ENCODE results near the gene SHROOM3. TPM values are rescaled to one million over a fixed set of nuclear protein-coding genes. Genes with fewer than 3 reads are reported as not detected.

SHROOM3 gene
- polyA plus RNA-seq, 1 donor from 2014 or later: 2.7 TPM

DNA sequence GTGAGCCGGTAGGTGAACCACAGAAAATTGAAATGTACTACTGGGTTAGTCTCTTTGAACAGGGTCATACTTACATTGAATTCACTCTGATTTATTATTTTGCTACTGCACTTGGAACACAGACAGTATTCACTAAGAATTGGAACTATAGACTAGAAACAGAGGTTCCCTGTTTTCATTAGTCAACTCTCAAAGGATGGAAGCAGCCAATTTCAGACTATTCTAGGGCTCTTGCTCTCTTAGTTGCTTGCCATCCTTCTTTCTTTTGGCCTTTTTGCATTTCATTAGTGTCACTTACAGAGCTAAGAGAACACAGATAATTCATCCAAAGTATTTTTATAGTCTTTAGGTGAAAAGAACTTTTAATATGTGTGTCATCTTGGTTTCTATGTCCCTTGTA is 52.6 kb downstream of the SHROOM3 start:
- no peaks in the 10 kb centered on the region for H3F3A ChIP-seq (ENCODE audit: insufficient read depth, low read length, poor library complexity, severe bottlenecking)
- no peaks in the 10 kb centered on the region for H3K9me2 ChIP-seq (ENCODE audit: insufficient read depth, low read length)
- H4K20me1 ChIP-seq (ENCODE audit: insufficient read depth): no peaks in the 10 kb centered on the region
- H3K4me2 ChIP-seq (ENCODE audit: low read length): no peak overlapping the region
- no peaks in the 10 kb centered on the region for H3K27me3 ChIP-seq (ENCODE audit: insufficient read depth, low read depth, low read length)
- H3K36me3 ChIP-seq (ENCODE audit: insufficient read depth, low read length): no peaks in the 10 kb centered on the region
- TF ChIP-seq, protein P1, sequence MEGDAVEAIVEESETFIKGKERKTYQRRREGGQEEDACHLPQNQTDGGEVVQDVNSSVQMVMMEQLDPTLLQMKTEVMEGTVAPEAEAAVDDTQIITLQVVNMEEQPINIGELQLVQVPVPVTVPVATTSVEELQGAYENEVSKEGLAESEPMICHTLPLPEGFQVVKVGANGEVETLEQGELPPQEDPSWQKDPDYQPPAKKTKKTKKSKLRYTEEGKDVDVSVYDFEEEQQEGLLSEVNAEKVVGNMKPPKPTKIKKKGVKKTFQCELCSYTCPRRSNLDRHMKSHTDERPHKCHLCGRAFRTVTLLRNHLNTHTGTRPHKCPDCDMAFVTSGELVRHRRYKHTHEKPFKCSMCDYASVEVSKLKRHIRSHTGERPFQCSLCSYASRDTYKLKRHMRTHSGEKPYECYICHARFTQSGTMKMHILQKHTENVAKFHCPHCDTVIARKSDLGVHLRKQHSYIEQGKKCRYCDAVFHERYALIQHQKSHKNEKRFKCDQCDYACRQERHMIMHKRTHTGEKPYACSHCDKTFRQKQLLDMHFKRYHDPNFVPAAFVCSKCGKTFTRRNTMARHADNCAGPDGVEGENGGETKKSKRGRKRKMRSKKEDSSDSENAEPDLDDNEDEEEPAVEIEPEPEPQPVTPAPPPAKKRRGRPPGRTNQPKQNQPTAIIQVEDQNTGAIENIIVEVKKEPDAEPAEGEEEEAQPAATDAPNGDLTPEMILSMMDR (IDR thresholded peaks at IDR 0.05; ENCODE audit: poor library complexity, severe bottlenecking): no peak
- TF ChIP-seq, protein P2, sequence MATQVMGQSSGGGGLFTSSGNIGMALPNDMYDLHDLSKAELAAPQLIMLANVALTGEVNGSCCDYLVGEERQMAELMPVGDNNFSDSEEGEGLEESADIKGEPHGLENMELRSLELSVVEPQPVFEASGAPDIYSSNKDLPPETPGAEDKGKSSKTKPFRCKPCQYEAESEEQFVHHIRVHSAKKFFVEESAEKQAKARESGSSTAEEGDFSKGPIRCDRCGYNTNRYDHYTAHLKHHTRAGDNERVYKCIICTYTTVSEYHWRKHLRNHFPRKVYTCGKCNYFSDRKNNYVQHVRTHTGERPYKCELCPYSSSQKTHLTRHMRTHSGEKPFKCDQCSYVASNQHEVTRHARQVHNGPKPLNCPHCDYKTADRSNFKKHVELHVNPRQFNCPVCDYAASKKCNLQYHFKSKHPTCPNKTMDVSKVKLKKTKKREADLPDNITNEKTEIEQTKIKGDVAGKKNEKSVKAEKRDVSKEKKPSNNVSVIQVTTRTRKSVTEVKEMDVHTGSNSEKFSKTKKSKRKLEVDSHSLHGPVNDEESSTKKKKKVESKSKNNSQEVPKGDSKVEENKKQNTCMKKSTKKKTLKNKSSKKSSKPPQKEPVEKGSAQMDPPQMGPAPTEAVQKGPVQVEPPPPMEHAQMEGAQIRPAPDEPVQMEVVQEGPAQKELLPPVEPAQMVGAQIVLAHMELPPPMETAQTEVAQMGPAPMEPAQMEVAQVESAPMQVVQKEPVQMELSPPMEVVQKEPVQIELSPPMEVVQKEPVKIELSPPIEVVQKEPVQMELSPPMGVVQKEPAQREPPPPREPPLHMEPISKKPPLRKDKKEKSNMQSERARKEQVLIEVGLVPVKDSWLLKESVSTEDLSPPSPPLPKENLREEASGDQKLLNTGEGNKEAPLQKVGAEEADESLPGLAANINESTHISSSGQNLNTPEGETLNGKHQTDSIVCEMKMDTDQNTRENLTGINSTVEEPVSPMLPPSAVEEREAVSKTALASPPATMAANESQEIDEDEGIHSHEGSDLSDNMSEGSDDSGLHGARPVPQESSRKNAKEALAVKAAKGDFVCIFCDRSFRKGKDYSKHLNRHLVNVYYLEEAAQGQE (IDR thresholded peaks at IDR 0.05; ENCODE audit: borderline replicate concordance): no peak
- no peak for TF ChIP-seq EZH2 (IDR thresholded peaks at IDR 0.05; ENCODE audit: borderline replicate concordance, insufficient read depth, low read length, poor library complexity, severe bottlenecking)
- no peak for TF ChIP-seq MXI1 (conservative IDR thresholded peaks at IDR 0.05; ENCODE audit: poor library complexity, severe bottlenecking)
- H2AFZ ChIP-seq (ENCODE audit: low read depth, low read length): no peak overlapping the region
- H3K4me3 ChIP-seq (ENCODE audit: low read length): no peak overlapping the region
- no peak overlapping the region for H3K27ac ChIP-seq (ENCODE audit: low read length)
- H3K9me3 ChIP-seq (ENCODE audit: low read length): no peaks in the 10 kb centered on the region
- peaks cover 55% of the 10 kb centered on the region for H3K79me2 ChIP-seq (replicated peaks; ENCODE audit: insufficient read depth, low read length)
- no peak overlapping the region for H3K9ac ChIP-seq (ENCODE audit: low read length)

DNA sequence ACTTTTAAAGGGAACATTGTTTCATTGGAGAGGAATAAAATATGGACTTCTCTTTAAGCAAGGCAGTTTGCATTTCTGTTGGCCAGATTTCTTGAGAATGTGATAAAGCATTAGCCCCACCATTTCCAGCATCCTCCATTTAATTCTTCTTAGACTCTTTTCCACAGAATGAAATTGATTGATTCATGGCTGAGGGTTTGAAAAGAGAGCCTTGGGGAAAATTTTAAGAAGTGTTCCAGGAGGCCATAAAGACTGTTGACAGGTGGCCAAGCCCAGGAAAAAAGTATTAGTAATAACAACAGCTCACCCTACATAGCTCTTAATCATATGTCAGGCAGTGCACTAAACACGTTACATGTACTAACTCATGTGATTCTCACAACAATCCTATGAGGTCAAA is 53.4 kb downstream of the SHROOM3 start:
- peaks cover 60% of the 10 kb centered on the region for H3K79me2 ChIP-seq (replicated peaks; ENCODE audit: insufficient read depth, low read length)

More for the DNA sequence above, 53.4 kb downstream of the SHROOM3 start:
- no peak overlapping the region for H3K27ac ChIP-seq (ENCODE audit: low read length)
- TF ChIP-seq, protein P1 (IDR thresholded peaks at IDR 0.05; ENCODE audit: poor library complexity, severe bottlenecking): no peak
- TF ChIP-seq RAD21 (conservative IDR thresholded peaks at IDR 0.05): no peak
- no peak overlapping the region for H3K4me2 ChIP-seq (ENCODE audit: low read length)
- no peak overlapping the region for H3K4me3 ChIP-seq (ENCODE audit: low read length)
- H2AFZ ChIP-seq (ENCODE audit: low read depth, low read length): no peak overlapping the region
- H3K36me3 ChIP-seq (ENCODE audit: insufficient read depth, low read length): no peaks in the 10 kb centered on the region
- no peaks in the 10 kb centered on the region for H3F3A ChIP-seq (ENCODE audit: insufficient read depth, low read length, poor library complexity, severe bottlenecking)
- H4K20me1 ChIP-seq (ENCODE audit: insufficient read depth): no peaks in the 10 kb centered on the region
- no peaks in the 10 kb centered on the region for H3K27me3 ChIP-seq (ENCODE audit: insufficient read depth, low read depth, low read length)
- H3K9ac ChIP-seq (ENCODE audit: low read length): no peak overlapping the region
- H3K9me3 ChIP-seq (ENCODE audit: low read length): no peaks in the 10 kb centered on the region
- H3K9me2 ChIP-seq (ENCODE audit: insufficient read depth, low read length): no peaks in the 10 kb centered on the region

Data from neural cell (in vitro differentiated cells).